Liver (tissue), 3 donors: ENCODE data around the gene PIK3R6.

Experiments
- EGR1 ChIP-seq, 2 donors: IDR thresholded peaks; 2 replicates each; pipeline ENCODE4 v1.6.1; 2016 to 2018; ENCODE audit warnings: antibody characterized with exemption in 2 of 2, low read depth in 2 of 2
- GABPA ChIP-seq, 2 donors: IDR thresholded peaks in 1 of 2; conservative IDR thresholded peaks in 1 of 2; 2 replicates each; pipeline ENCODE4 v1.6.1; 2016; ENCODE audit warnings: antibody characterized with exemption in 2 of 2, mild to moderate bottlenecking in 1 of 2, moderate library complexity in 1 of 2
- HNF4A ChIP-seq, 2 donors: conservative IDR thresholded peaks; 2 replicates each; pipeline ENCODE4 v1.6.1; 2016; ENCODE audit warnings: antibody characterized with exemption in 2 of 2, mild to moderate bottlenecking in 2 of 2
- JUND ChIP-seq, 2 donors: IDR thresholded peaks; 2 replicates each; pipeline ENCODE4 v1.6.1; 2016; ENCODE audit warnings: antibody characterized with exemption in 2 of 2
- NR2F2 ChIP-seq: IDR thresholded peaks from 2 replicates; pipeline ENCODE4 v1.6.1; 2016; ENCODE audit warnings: antibody characterized with exemption
- RAD21 ChIP-seq, 2 donors: IDR thresholded peaks; 2 replicates each; pipeline ENCODE4 v1.6.1; 2016; ENCODE audit warnings: antibody characterized with exemption in 2 of 2, mild to moderate bottlenecking in 2 of 2
- TAF1 ChIP-seq: conservative IDR thresholded peaks from 2 replicates; pipeline ENCODE4 v1.6.1; 2016; ENCODE audit warnings: antibody characterized with exemption, mild to moderate bottlenecking
- YY1 ChIP-seq: IDR thresholded peaks from 2 replicates; pipeline ENCODE4 v1.6.1; 2016; ENCODE audit warnings: antibody characterized with exemption, mild to moderate bottlenecking
- TF ChIP-seq, protein P1 (sequence below): fragments of 150-350 bp; IDR thresholded peaks from 2 replicates; pipeline ENCODE4 v1.5.1; 2017; ENCODE audit warnings: improper control_type of control experiment, low read depth, low read length; ENCODE audit not compliant: missing input control
- TF ChIP-seq, protein P2 (sequence below): IDR thresholded peaks from 2 replicates; pipeline ENCODE4 v1.6.1; 2016; ENCODE audit warnings: antibody characterized with exemption, mild to moderate bottlenecking
- TF ChIP-seq, protein P3 (sequence below): IDR thresholded peaks from 2 replicates; pipeline ENCODE4 v1.6.1; 2016; ENCODE audit warnings: antibody characterized with exemption
- TF ChIP-seq, protein P4 (sequence below): IDR thresholded peaks from 2 replicates; pipeline ENCODE4 v1.6.1; 2016; ENCODE audit warnings: antibody characterized with exemption
- donor health status: healthy.
- donor health status: healthy.

DNA sequence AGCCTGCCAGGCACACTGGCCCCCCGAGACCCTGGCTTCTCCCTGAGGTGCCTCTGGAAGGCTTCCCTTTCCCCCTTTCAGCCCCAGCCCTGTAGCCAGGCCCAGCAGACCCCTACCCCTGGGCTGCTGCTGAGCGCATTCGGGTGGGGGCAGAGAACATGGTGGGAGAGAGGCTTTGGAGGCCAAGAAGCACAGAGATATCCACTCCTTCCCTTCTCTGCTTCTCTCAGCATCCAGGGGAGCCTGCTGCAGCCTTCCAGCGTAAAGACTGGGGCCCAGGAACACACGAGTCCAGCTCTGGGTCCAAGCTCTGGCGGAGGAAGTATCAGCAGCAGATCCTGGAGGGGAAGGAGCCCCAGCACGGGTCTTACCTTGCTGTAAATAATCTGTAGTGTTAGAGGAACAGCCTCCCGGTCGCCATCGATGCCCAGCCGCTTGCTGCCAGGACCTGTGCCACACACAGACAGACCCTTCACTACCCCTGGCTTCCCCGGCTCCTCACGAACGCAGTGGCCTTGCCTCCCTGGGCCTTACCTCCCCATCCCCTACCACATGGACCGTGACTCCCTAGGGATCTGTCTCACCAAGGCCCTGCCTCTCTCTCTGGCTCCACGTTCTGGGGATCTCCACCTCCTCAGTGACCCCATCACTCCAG, 17.0 kb upstream of the PIK3R6 start:
- TF ChIP-seq, protein P1, sequence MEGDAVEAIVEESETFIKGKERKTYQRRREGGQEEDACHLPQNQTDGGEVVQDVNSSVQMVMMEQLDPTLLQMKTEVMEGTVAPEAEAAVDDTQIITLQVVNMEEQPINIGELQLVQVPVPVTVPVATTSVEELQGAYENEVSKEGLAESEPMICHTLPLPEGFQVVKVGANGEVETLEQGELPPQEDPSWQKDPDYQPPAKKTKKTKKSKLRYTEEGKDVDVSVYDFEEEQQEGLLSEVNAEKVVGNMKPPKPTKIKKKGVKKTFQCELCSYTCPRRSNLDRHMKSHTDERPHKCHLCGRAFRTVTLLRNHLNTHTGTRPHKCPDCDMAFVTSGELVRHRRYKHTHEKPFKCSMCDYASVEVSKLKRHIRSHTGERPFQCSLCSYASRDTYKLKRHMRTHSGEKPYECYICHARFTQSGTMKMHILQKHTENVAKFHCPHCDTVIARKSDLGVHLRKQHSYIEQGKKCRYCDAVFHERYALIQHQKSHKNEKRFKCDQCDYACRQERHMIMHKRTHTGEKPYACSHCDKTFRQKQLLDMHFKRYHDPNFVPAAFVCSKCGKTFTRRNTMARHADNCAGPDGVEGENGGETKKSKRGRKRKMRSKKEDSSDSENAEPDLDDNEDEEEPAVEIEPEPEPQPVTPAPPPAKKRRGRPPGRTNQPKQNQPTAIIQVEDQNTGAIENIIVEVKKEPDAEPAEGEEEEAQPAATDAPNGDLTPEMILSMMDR = no peak
- TF ChIP-seq JUND (IDR thresholded peaks at IDR 0.05) (no peak), TAF1 (no peak), EGR1 (IDR thresholded peaks at IDR 0.05; ENCODE audit: low read depth in 2 of 2) (no peak), HNF4A (conservative IDR thresholded peaks at IDR 0.05) (no peak), RAD21 (IDR thresholded peaks at IDR 0.05) (no peak), GABPA (IDR thresholded peaks at IDR 0.05 in 1 of 2, conservative IDR thresholded peaks at IDR 0.05 in 1 of 2) (no peak), YY1 (no peak), NR2F2 (no peak)
- TF ChIP-seq, protein P2, sequence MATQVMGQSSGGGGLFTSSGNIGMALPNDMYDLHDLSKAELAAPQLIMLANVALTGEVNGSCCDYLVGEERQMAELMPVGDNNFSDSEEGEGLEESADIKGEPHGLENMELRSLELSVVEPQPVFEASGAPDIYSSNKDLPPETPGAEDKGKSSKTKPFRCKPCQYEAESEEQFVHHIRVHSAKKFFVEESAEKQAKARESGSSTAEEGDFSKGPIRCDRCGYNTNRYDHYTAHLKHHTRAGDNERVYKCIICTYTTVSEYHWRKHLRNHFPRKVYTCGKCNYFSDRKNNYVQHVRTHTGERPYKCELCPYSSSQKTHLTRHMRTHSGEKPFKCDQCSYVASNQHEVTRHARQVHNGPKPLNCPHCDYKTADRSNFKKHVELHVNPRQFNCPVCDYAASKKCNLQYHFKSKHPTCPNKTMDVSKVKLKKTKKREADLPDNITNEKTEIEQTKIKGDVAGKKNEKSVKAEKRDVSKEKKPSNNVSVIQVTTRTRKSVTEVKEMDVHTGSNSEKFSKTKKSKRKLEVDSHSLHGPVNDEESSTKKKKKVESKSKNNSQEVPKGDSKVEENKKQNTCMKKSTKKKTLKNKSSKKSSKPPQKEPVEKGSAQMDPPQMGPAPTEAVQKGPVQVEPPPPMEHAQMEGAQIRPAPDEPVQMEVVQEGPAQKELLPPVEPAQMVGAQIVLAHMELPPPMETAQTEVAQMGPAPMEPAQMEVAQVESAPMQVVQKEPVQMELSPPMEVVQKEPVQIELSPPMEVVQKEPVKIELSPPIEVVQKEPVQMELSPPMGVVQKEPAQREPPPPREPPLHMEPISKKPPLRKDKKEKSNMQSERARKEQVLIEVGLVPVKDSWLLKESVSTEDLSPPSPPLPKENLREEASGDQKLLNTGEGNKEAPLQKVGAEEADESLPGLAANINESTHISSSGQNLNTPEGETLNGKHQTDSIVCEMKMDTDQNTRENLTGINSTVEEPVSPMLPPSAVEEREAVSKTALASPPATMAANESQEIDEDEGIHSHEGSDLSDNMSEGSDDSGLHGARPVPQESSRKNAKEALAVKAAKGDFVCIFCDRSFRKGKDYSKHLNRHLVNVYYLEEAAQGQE = no peak
- TF ChIP-seq, protein P3, sequence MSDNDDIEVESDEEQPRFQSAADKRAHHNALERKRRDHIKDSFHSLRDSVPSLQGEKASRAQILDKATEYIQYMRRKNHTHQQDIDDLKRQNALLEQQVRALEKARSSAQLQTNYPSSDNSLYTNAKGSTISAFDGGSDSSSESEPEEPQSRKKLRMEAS = no peak
- TF ChIP-seq, protein P4, sequence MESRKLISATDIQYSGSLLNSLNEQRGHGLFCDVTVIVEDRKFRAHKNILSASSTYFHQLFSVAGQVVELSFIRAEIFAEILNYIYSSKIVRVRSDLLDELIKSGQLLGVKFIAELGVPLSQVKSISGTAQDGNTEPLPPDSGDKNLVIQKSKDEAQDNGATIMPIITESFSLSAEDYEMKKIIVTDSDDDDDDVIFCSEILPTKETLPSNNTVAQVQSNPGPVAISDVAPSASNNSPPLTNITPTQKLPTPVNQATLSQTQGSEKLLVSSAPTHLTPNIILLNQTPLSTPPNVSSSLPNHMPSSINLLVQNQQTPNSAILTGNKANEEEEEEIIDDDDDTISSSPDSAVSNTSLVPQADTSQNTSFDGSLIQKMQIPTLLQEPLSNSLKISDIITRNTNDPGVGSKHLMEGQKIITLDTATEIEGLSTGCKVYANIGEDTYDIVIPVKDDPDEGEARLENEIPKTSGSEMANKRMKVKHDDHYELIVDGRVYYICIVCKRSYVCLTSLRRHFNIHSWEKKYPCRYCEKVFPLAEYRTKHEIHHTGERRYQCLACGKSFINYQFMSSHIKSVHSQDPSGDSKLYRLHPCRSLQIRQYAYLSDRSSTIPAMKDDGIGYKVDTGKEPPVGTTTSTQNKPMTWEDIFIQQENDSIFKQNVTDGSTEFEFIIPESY = no peak
